Heart left ventricle (tissue), 13 donors: ENCODE measurements around the gene OTOGL.

Source experiments
- CTCF ChIP-seq, 12 donors: fragments of 200-600 bp; sonication (generic) in 4 of 12; IDR thresholded peaks; one replicate each; pipeline versions ENCODE4 v1.5.0 to v1.8.0; 2018 to 2022; ENCODE audit warnings: antibody characterized with exemption in 12 of 12, mild to moderate bottlenecking in 5 of 12
- POLR2A ChIP-seq, 2 donors: fragments of 450-650 bp; IDR thresholded peaks; one replicate each; pipeline ENCODE4 v1.6.1; 2017; ENCODE audit warnings: antibody characterized with exemption in 2 of 2, mild to moderate bottlenecking in 2 of 2, moderate library complexity in 2 of 2
- donor health status: ischemic (EF 13 %, LVEDD 7.1; RV severe dilation, severe dysfunction).
- donor health status: DM: no; HTN: yes; CAD: no.
- donor health status: DM: no; HTN: no; CAD: no.
- donor health status: ischemic (EF 25% LVEDD 6.9; RV normal size, moderate dysfunction).
- donor health status: ischemic (EF 25% LVEDD 5.7; RV mildly dilated, moderate dysfunction).
- donor health status: ischemic (EF 35%, LVEDD 5.7; RV mildly dilated, moderate dysfunction).
- donor health status: nonischemic (EF 11% LVEDD 7.7; RV severe dilation, severe dysfunction).
- donor health status: DM: yes; HTN: yes; CAD: no.
- donor health status: PGD.
- donor health status: ischemic (EF 29% LVEDD 5.4; RV normal size, mild dysfunction).
- donor health status: nonischemic (EF 23%, LVEDD 6.1; RV moderate dilation, normal function).

- no peak for TF ChIP-seq CTCF (IDR thresholded peaks at IDR 0.05)
- no peak for TF ChIP-seq POLR2A (IDR thresholded peaks at IDR 0.05)
These were observed 165.6 kb downstream of the OTOGL start for GRCh38 chr12:80264891-80265290.
